H1 (cell line): ENCODE results near the gene CDC5L.
"Not testable (repeated sequence)": the region's sequence is repeated elsewhere in the genome, so short reads cannot be mapped to it uniquely, and the experiment has no call there.

Source experiments
- BACH1 ChIP-seq: IDR thresholded peaks from 2 replicates; pipeline ENCODE4 v1.6.1; 2012; ENCODE audit warnings: low read length, improper control_type of control experiment
- CHD2 ChIP-seq: IDR thresholded peaks from 2 replicates; pipeline ENCODE4 v1.6.1; 2012; ENCODE audit warnings: low read length, improper control_type of control experiment
- EP300 ChIP-seq, 2 experiments: IDR thresholded peaks; 1 replicate in 1 of 2; 2 replicates in 1 of 2; pipeline ENCODE4 v1.6.1; 2011 to 2012; ENCODE audit warnings: low read depth in 2 of 2, low read length in 2 of 2, mild to moderate bottlenecking in 2 of 2, borderline replicate concordance in 1 of 2, inconsistent platforms in 1 of 2, moderate library complexity in 1 of 2
- GABPA ChIP-seq: IDR thresholded peaks from 2 replicates; pipeline ENCODE4 v1.6.1; 2011; ENCODE audit warnings: mild to moderate bottlenecking, low read length, moderate library complexity, borderline replicate concordance; ENCODE audit not compliant: insufficient read depth
- KDM1A ChIP-seq: fragments of 200-600, 300-600 bp; sonication (generic); IDR thresholded peaks from 2 replicates; pipeline ENCODE4 v1.7.1; 2016; ENCODE audit warnings: mild to moderate bottlenecking, low read length, borderline replicate concordance
- MAFK ChIP-seq: IDR thresholded peaks from 2 replicates; pipeline ENCODE4 v1.6.1; 2012; ENCODE audit warnings: low read depth, mild to moderate bottlenecking, improper control_type of control experiment, low read length
- POLR2A ChIP-seq, 2 experiments: IDR thresholded peaks; 1 replicate in 1 of 2; 2 replicates in 1 of 2; pipeline ENCODE4 v1.6.1; 2011; ENCODE audit warnings: low read depth in 2 of 2, low read length in 2 of 2, mild to moderate bottlenecking in 2 of 2; ENCODE audit errors: control extremely low read depth in 1 of 2
- POLR2AphosphoS5 ChIP-seq: IDR thresholded peaks from 2 replicates; pipeline ENCODE4 v1.6.1; 2011; ENCODE audit warnings: low read depth, low read length
- RAD21 ChIP-seq, 2 experiments: IDR thresholded peaks in 1 of 2; conservative IDR thresholded peaks in 1 of 2; 2 replicates each; pipeline ENCODE4 v1.6.1; 2011; ENCODE audit warnings: low read depth in 2 of 2, low read length in 2 of 2, improper control_type of control experiment in 1 of 2, inconsistent platforms in 1 of 2, mild to moderate bottlenecking in 1 of 2, moderate library complexity in 1 of 2
- TF ChIP-seq, protein P1 (sequence below), 3 experiments: IDR thresholded peaks; 1 replicate in 2 of 3; 2 replicates in 1 of 3; pipeline versions ENCODE4 v1.5.1 to v1.6.1; 2011; ENCODE audit warnings: low read length in 3 of 3, mild to moderate bottlenecking in 3 of 3, inconsistent platforms in 2 of 3, low read depth in 1 of 3, moderate library complexity in 1 of 3; ENCODE audit not compliant: insufficient read depth in 1 of 3; ENCODE audit errors: control extremely low read depth in 1 of 3

DNA sequence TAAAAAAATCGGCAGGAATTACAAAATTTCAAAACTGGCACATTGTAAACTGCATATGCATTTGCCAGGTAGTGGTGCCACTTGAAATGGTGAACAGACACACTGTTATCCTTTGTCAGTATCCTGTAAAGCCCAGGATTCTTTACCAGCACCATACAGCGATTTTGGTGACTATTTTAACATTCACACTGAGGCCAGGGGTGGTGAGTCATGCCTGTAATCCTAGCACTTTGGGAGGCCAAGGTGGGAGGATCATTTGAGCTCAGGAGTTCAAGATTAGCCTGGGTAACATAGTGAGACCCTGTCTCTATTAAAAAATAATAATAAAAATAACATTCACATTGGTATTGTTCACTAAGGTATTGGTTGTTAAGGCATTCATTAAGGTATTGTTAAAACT, 61.7 kb downstream of the CDC5L start:
- TF ChIP-seq, protein P1, sequence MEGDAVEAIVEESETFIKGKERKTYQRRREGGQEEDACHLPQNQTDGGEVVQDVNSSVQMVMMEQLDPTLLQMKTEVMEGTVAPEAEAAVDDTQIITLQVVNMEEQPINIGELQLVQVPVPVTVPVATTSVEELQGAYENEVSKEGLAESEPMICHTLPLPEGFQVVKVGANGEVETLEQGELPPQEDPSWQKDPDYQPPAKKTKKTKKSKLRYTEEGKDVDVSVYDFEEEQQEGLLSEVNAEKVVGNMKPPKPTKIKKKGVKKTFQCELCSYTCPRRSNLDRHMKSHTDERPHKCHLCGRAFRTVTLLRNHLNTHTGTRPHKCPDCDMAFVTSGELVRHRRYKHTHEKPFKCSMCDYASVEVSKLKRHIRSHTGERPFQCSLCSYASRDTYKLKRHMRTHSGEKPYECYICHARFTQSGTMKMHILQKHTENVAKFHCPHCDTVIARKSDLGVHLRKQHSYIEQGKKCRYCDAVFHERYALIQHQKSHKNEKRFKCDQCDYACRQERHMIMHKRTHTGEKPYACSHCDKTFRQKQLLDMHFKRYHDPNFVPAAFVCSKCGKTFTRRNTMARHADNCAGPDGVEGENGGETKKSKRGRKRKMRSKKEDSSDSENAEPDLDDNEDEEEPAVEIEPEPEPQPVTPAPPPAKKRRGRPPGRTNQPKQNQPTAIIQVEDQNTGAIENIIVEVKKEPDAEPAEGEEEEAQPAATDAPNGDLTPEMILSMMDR (IDR thresholded peaks at IDR 0.05; ENCODE audit: control extremely low read depth in 1 of 3, insufficient read depth in 1 of 3, low read depth in 1 of 3, low read length in 3 of 3): not testable (repeated sequence)
- TF ChIP-seq BACH1; EP300 (IDR thresholded peaks at IDR 0.05; ENCODE audit: borderline replicate concordance in 1 of 2, low read depth in 2 of 2, low read length in 2 of 2); POLR2A (IDR thresholded peaks at IDR 0.05; ENCODE audit: control extremely low read depth in 1 of 2, low read depth in 2 of 2, low read length in 2 of 2); RAD21 (IDR thresholded peaks at IDR 0.05 in 1 of 2, conservative IDR thresholded peaks at IDR 0.05 in 1 of 2; ENCODE audit: low read depth in 2 of 2, low read length in 2 of 2); CHD2; KDM1A; MAFK; GABPA; POLR2AphosphoS5: not testable (repeated sequence)
